Activated CD8-positive, alpha-beta T cell treated with anti-CD3 and anti-CD28 coated beads for 36 hours (primary cell): Measurements from ENCODE around the gene IL19. TPM values are rescaled to one million over a fixed set of nuclear protein-coding genes. Genes with fewer than 3 reads are reported as not detected.

Experiments
- ATAC-seq: fragments of 200-7000 bp; cut with Tn5 transposase; one replicate; pipeline ENCODE4 v1.10.0; 2021; ENCODE audit warnings: mild to moderate bottlenecking, moderate library complexity
- CTCF ChIA-PET: fragments of 350-600 bp; sonication (Branson Sonifier 250); formaldehyde crosslinking; loops from one replicate; lab custom pipeline; 2021; ENCODE audit warnings: antibody characterized with exemption; lab: Charles Lee
- POLR2A ChIA-PET: fragments of 350-600 bp; sonication (Branson Sonifier 250); formaldehyde crosslinking; loops from one replicate; lab custom pipeline; 2021; ENCODE audit warnings: antibody characterized with exemption; lab: Charles Lee
- DNase-seq: peaks from one replicate; pipeline ENCODE4 v3.0.0-alpha.2; 2020
- H3K27ac Mint-ChIP-seq: one replicate; pipeline ENCODE4 v1.8.0; 2021; ENCODE audit warnings: mild to moderate bottlenecking, mixed read lengths
- H3K27me3 Mint-ChIP-seq: one replicate; pipeline ENCODE4 v1.8.0; 2021; ENCODE audit warnings: mixed read lengths
- H3K36me3 Mint-ChIP-seq: one replicate; pipeline ENCODE4 v1.8.0; 2021; ENCODE audit warnings: low read depth, mixed read lengths
- H3K4me1 Mint-ChIP-seq: one replicate; pipeline ENCODE4 v1.8.0; 2021; ENCODE audit warnings: low read depth, mixed read lengths
- H3K4me3 Mint-ChIP-seq: one replicate; pipeline ENCODE4 v1.8.0; 2021; ENCODE audit warnings: mild to moderate bottlenecking, moderate library complexity, mixed read lengths
- H3K9me3 Mint-ChIP-seq: one replicate; pipeline ENCODE4 v1.8.0; 2021; ENCODE audit warnings: mixed read lengths
- CTCF ChIP-seq: fragments of 200-600 bp; IDR thresholded peaks from one replicate; pipeline ENCODE4 v1.8.0; 2022; ENCODE audit warnings: antibody characterized with exemption, mild to moderate bottlenecking
- intact Hi-C: fragments of 100-400 bp; cut with micrococcal nuclease; formaldehyde crosslinking; loops from one replicate; pipeline ENCODE4 v1.10.0; 2022
- total RNA-seq, 2 experiments: library from RNA; stranded (reverse); gene quantifications; one replicate each; pipeline ENCODE4 v1.2.3, GENCODE V29; 2021

The IL19 gene
- total RNA-seq, 2 experiments from 2014 or later: not detected

- intact Hi-C loops: no loop called here
- no peak for TF ChIP-seq CTCF
- Mint-ChIP-seq H3K27me3 (no peaks in the 10 kb centered on the region), H3K9me3 (peaks cover 2% of the 10 kb centered on the region), H3K4me1 (peaks cover 65% of the 10 kb centered on the region), H3K36me3 (no peaks in the 10 kb centered on the region), H3K4me3 (no peak overlapping the region), H3K27ac (peak overlapping the region; percentile 1)
- DNase-seq (no peak), ATAC-seq (no peak)
- POLR2A ChIA-PET: interaction anchor here (0.9 to 2.4 kb wide), 8 partner anchors 10 to 34 kb away, joined by 4 to 12 read pairs (median 6); partner anchors contain the start of gene IL10
- CTCF ChIA-PET: interaction anchor here (0.9 to 7.7 kb wide), 7 partner anchors 13 to 57 kb away, joined by 3 to 51 read pairs (median 7); partner anchors contain the start of genes IL10 and IL19
These were observed 12.9 kb downstream of the IL19 start for GRCh38 chr1:206783506-206783905.

- peak overlapping the region; percentile 11 for H3K4me3 Mint-ChIP-seq
- no peaks in the 10 kb centered on the region for H3K27me3 Mint-ChIP-seq
- H3K27ac Mint-ChIP-seq: peak overlapping the region; percentile 78
- TF ChIP-seq CTCF: no peak
- CTCF ChIA-PET: interaction anchor here (0.8 to 7.7 kb wide), 9 partner anchors 11 to 58 kb away, joined by 3 to 51 read pairs (median 7); partner anchors contain the start of genes IL10 and IL19
- intact Hi-C loops: loop anchor here (2.0 kb wide), 2 partner anchors 16 to 18 kb away; no protein-coding TSS in a partner anchor
- POLR2A ChIA-PET: interaction anchor here (0.6 to 2.4 kb wide), 10 partner anchors 11 to 148 kb away, joined by 3 to 12 read pairs (median 5); no protein-coding TSS in a partner anchor
- peak; percentile 75 for ATAC-seq
- peak; percentile 97 for DNase-seq
- no peaks in the 10 kb centered on the region for H3K36me3 Mint-ChIP-seq
- peaks cover 65% of the 10 kb centered on the region for H3K4me1 Mint-ChIP-seq
- H3K9me3 Mint-ChIP-seq: peaks cover 2% of the 10 kb centered on the region
These were observed 13.9 kb downstream of the IL19 start for GRCh38 chr1:206784471-206784903.

DNA sequence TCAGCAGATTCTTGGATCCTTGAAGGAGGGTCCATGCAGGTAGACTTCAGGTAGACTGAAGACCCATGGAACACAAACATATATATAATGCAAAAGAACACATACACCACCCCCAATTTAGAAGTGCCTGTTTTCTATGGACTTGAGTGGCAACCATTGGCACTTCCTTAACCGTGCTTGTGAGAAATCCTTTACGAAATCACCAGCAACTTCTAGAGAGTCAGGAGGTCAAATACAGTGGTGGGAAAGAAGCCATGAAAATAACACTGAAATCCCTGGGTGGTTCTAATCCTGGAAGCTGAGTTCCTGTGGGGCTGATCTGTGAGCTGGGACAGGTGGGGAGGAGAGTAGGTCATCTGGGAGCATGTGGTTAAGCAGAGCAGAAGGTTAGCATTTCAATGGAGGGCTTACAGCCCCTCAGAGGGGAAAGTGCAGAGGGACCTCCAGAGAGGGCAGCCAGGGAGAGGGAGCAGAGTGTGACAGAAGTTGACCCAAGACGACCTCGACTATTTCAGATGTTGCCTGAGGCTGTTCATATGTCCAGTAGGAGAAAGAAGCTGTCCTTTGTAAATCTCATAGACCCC lies 14.7 kb downstream of the IL19 start:
- peaks cover 2% of the 10 kb centered on the region for H3K27me3 Mint-ChIP-seq
- peak overlapping the region; percentile 12 for H3K27ac Mint-ChIP-seq
- TF ChIP-seq CTCF: no peak
- H3K9me3 Mint-ChIP-seq: peaks cover 2% of the 10 kb centered on the region
- no peaks in the 10 kb centered on the region for H3K36me3 Mint-ChIP-seq
- ATAC-seq (no peak), DNase-seq (no peak)
- POLR2A ChIA-PET: interaction anchor here (0.8 to 3.7 kb wide), 11 partner anchors 10 to 55 kb away, joined by 3 to 23 read pairs (median 5); partner anchors contain the start of gene IL19
- intact Hi-C loops: loop anchor here (2.0 to 5.0 kb wide), 3 partner anchors 16 to 48 kb away; no protein-coding TSS in a partner anchor
- CTCF ChIA-PET: interaction anchor here (0.6 to 7.7 kb wide), 10 partner anchors 10 to 358 kb away, joined by 3 to 51 read pairs (median 9); partner anchors contain the start of genes IL10 and IL19
- peaks cover 69% of the 10 kb centered on the region for H3K4me1 Mint-ChIP-seq
- no peak overlapping the region for H3K4me3 Mint-ChIP-seq

- Mint-ChIP-seq H3K4me3 (no peak overlapping the region), H3K9me3 (peaks cover 2% of the 10 kb centered on the region), H3K27ac (no peak overlapping the region), H3K27me3 (peaks cover 2% of the 10 kb centered on the region), H3K36me3 (no peaks in the 10 kb centered on the region), H3K4me1 (peaks cover 77% of the 10 kb centered on the region)
- CTCF ChIA-PET: interaction anchor here (0.6 to 7.7 kb wide), 15 partner anchors 9 to 356 kb away, joined by 3 to 51 read pairs (median 9); partner anchors contain the start of genes IL10 and IL19
- no peak for TF ChIP-seq CTCF
- POLR2A ChIA-PET: interaction anchor here (0.8 to 3.7 kb wide), 12 partner anchors 9 to 56 kb away, joined by 3 to 23 read pairs (median 5); partner anchors contain the start of gene IL19
- intact Hi-C loops: loop anchor here (5.0 kb wide), 1 partner anchor 49 kb away; no protein-coding TSS in a partner anchor
- ATAC-seq (peak; percentile 41), DNase-seq (no peak)
These were observed 15.8 kb downstream of the IL19 start for GRCh38 chr1:206786212-206786886.
